Uterus (tissue), 4 donors: Measurements from ENCODE around the gene BSND. TPM values are rescaled to one million over a fixed set of nuclear protein-coding genes. Genes with fewer than 3 reads are reported as not detected.
A peak's percentile ranks its signal among the peaks of the same experiment; 100 is the strongest.

Experiments
- DNase-seq, 2 donors: peaks; one replicate each; pipeline ENCODE4 v3.0.0-alpha.2; 2019 to 2020
- H3K27ac ChIP-seq, 2 donors: fragments of 200-600 bp; sonication (generic); 1 replicate in 1 of 2; 2 replicates in 1 of 2; pipeline ENCODE4 v1.5.1; 2016 to 2018
- H3K27me3 ChIP-seq, 2 donors: fragments of 200-600 bp; sonication (generic); one replicate each; pipeline ENCODE4 v1.5.1; 2018 to 2019; ENCODE audit warnings: control low read depth in 1 of 2
- H3K36me3 ChIP-seq, 2 donors: fragments of 200-600 bp; sonication (generic); one replicate each; pipeline ENCODE4 v1.5.1; 2019; ENCODE audit warnings: control low read depth in 1 of 2
- H3K4me1 ChIP-seq, 2 donors: fragments of 200-600 bp; sonication (generic); one replicate each; pipeline ENCODE4 v1.5.1; 2018 to 2019; ENCODE audit warnings: control low read depth in 1 of 2
- H3K4me3 ChIP-seq, 2 donors: fragments of 200-600 bp; sonication (generic); 1 replicate in 1 of 2; 2 replicates in 1 of 2; pipeline ENCODE4 v1.5.1; 2018 to 2019; ENCODE audit warnings: mild to moderate bottlenecking in 1 of 2
- H3K9me3 ChIP-seq, 2 donors: fragments of 200-600 bp; sonication (generic); one replicate each; pipeline ENCODE4 v1.5.1; 2019; ENCODE audit warnings: control low read depth in 1 of 2
- CTCF ChIP-seq, 4 experiments: fragments of 200-600 bp in 2 of 4; fragments of 450-650 bp in 2 of 4; sonication (generic) in 2 of 4; IDR thresholded peaks; one replicate each; pipeline ENCODE4 v1.5.1; 2016 to 2019; ENCODE audit warnings: antibody characterized with exemption in 4 of 4, mild to moderate bottlenecking in 2 of 4, moderate library complexity in 1 of 4
- POLR2A ChIP-seq, 2 donors: fragments of 450-650 bp; IDR thresholded peaks; one replicate each; pipeline ENCODE4 v1.6.1; 2016; ENCODE audit warnings: antibody characterized with exemption in 2 of 2, mild to moderate bottlenecking in 1 of 2, moderate library complexity in 1 of 2
- intact Hi-C: fragments of 100-400 bp; cut with DNase I; formaldehyde crosslinking; loops from one replicate; pipeline ENCODE4 v1.15.1; 2023; ENCODE audit warnings: low total_unique reads
- total RNA-seq, 4 donors: library from RNA; depleted of rRNA in 3 of 4; stranded (reverse); fragments of >200 nt in 3 of 4; gene quantifications; one replicate each; pipeline versions ENCODE4 v1.1.0 to v1.2.4, GENCODE V29; 2014 to 2023
- donor health status: DM: yes; HTN: yes; CAD: no.

BSND gene
- total RNA-seq, 4 donors from 2014 or later, result not detected

GRCh38 chr1:54975356-54976108, 23.2 kb upstream of the BSND start:
- no peaks in the 10 kb centered on the region for H3K9me3 ChIP-seq
- peaks cover 0 to 4% of the 10 kb centered on the region in 2 donors for H3K4me1 ChIP-seq
- no peak overlapping the region for H3K27ac ChIP-seq
- peaks cover 0 to 7% of the 10 kb centered on the region in 2 donors for H3K27me3 ChIP-seq
- DNase-seq, result no peak
- TF ChIP-seq POLR2A (IDR thresholded peaks at IDR 0.05), result no peak
- H3K36me3 ChIP-seq, result no peaks in the 10 kb centered on the region
- no peak overlapping the region for H3K4me3 ChIP-seq
- intact Hi-C loops, result no loop called here

- H3K9me3 ChIP-seq, result no peaks in the 10 kb centered on the region
- DNase-seq, result no peak
- H3K36me3 ChIP-seq, result no peaks in the 10 kb centered on the region
- no peak overlapping the region for H3K27ac ChIP-seq
- no peak overlapping the region for H3K4me3 ChIP-seq
- H3K4me1 ChIP-seq, result peaks cover 0 to 4% of the 10 kb centered on the region in 2 donors
- intact Hi-C loops, result no loop called here
- TF ChIP-seq CTCF (IDR thresholded peaks at IDR 0.05) (no peak), POLR2A (IDR thresholded peaks at IDR 0.05) (no peak)
- H3K27me3 ChIP-seq, result peaks cover 0 to 7% of the 10 kb centered on the region in 2 donors
These were observed 22.0 kb upstream of the BSND start for GRCh38 chr1:54976747-54977146.

- H3K36me3 ChIP-seq, result no peaks in the 10 kb centered on the region
- peaks cover 0 to 7% of the 10 kb centered on the region in 2 donors for H3K27me3 ChIP-seq
- no peak for DNase-seq
- intact Hi-C loops, result no loop called here
- no peaks in the 10 kb centered on the region for H3K9me3 ChIP-seq
- TF ChIP-seq POLR2A (IDR thresholded peaks at IDR 0.05) (no peak), CTCF (IDR thresholded peaks at IDR 0.05) (no peak)
- H3K4me1 ChIP-seq, result peaks cover 0 to 4% of the 10 kb centered on the region in 2 donors
- H3K4me3 ChIP-seq, result no peak overlapping the region
- no peak overlapping the region for H3K27ac ChIP-seq
These were observed 21.0 kb upstream of the BSND start for GRCh38 chr1:54977533-54978297.

- Histone ChIP-seq H3K27ac (no peak overlapping the region), H3K36me3 (no peaks in the 10 kb centered on the region), H3K4me1 (peaks cover 0 to 4% of the 10 kb centered on the region in 2 donors), H3K9me3 (no peaks in the 10 kb centered on the region), H3K27me3 (peaks cover 0 to 7% of the 10 kb centered on the region in 2 donors), H3K4me3 (no peak overlapping the region)
- TF ChIP-seq POLR2A (IDR thresholded peaks at IDR 0.05) (no peak), CTCF (IDR thresholded peaks at IDR 0.05) (no peak)
- intact Hi-C loops, result no loop called here
- DNase-seq, result peak in 1 of 2 donors; percentile 4
These were observed 20.0 kb upstream of the BSND start for GRCh38 chr1:54978528-54979326.

GRCh38 chr1:54979327-54979891, 19.3 kb upstream of the BSND start:
- no peak overlapping the region for H3K27ac ChIP-seq
- TF ChIP-seq POLR2A (IDR thresholded peaks at IDR 0.05) (no peak), CTCF (IDR thresholded peaks at IDR 0.05) (no peak)
- H3K36me3 ChIP-seq, result no peaks in the 10 kb centered on the region
- no peaks in the 10 kb centered on the region for H3K9me3 ChIP-seq
- H3K4me1 ChIP-seq, result peaks cover 0 to 4% of the 10 kb centered on the region in 2 donors
- DNase-seq, result peak in 1 of 2 donors; percentile 1
- no peak overlapping the region for H3K4me3 ChIP-seq
- H3K27me3 ChIP-seq, result peaks cover 0 to 7% of the 10 kb centered on the region in 2 donors
- intact Hi-C loops, result no loop called here
